CD4-positive, alpha-beta T cell (primary cell): ENCODE measurements around the gene KRTAP13-4. TPM values are rescaled to one million over a fixed set of nuclear protein-coding genes. Genes with fewer than 3 reads are reported as not detected.

Source experiments
- ATAC-seq: fragments of 200-7000 bp; cut with Tn5 transposase; one replicate; pipeline ENCODE4 v1.10.0; 2022; ENCODE audit warnings: mild to moderate bottlenecking; ENCODE audit not compliant: poor library complexity
- CTCF ChIA-PET: fragments of 350-600 bp; sonication (Branson Sonifier 250); formaldehyde crosslinking; loops from one replicate; lab custom pipeline; 2021; ENCODE audit warnings: antibody characterized with exemption, inconsistent platforms; lab: Charles Lee
- POLR2A ChIA-PET: fragments of 350-600 bp; sonication (Branson Sonifier 250); formaldehyde crosslinking; loops from one replicate; lab custom pipeline; 2021; ENCODE audit warnings: antibody characterized with exemption, inconsistent platforms; lab: Charles Lee
- DNase-seq, 14 experiments: peaks; one replicate each; pipeline ENCODE4 v3.0.0-alpha.2; 2013 to 2020; ENCODE audit warnings: mixed read lengths in 2 of 14
- H3K27ac ChIP-seq, 2 donors: one replicate each; pipeline versions ENCODE4 v1.5.1 to v1.7.0; 2013; ENCODE audit warnings: low read length in 2 of 2, low read depth in 1 of 2, mild to moderate bottlenecking in 1 of 2
- H3K27me3 ChIP-seq, 2 experiments: 1 replicate in 1 of 2; 2 replicates in 1 of 2; pipeline versions ENCODE4 v1.6.1 to v1.7.0; 2013; ENCODE audit warnings: low read length in 2 of 2, control low read depth in 1 of 2, mild to moderate bottlenecking in 1 of 2, moderate library complexity in 1 of 2; ENCODE audit not compliant: insufficient read depth in 2 of 2, control insufficient read depth in 1 of 2
- H3K36me3 ChIP-seq: one replicate; pipeline ENCODE4 v1.6.1; 2013; ENCODE audit warnings: low read length, control low read depth; ENCODE audit not compliant: insufficient read depth
- H3K4me1 ChIP-seq: one replicate; pipeline ENCODE4 v1.6.1; 2013; ENCODE audit warnings: low read length, control low read depth; ENCODE audit not compliant: insufficient read depth
- H3K4me3 ChIP-seq: one replicate; pipeline ENCODE4 v1.5.1; 2013; ENCODE audit warnings: mild to moderate bottlenecking, low read length, moderate library complexity
- H3K9me3 ChIP-seq, 2 experiments: 1 replicate in 1 of 2; 2 replicates in 1 of 2; pipeline versions ENCODE4 v1.6.1 to v1.7.0; 2013; ENCODE audit warnings: low read length in 2 of 2, mild to moderate bottlenecking in 2 of 2, control low read depth in 1 of 2, moderate library complexity in 1 of 2; ENCODE audit not compliant: control insufficient read depth in 1 of 2, insufficient read depth in 1 of 2
- H3K27ac Mint-ChIP-seq: one replicate; pipeline ENCODE4 v1.8.0; 2020; ENCODE audit warnings: mixed read lengths
- H3K27me3 Mint-ChIP-seq: one replicate; pipeline ENCODE4 v1.8.0; 2021; ENCODE audit warnings: mixed read lengths
- H3K36me3 Mint-ChIP-seq: one replicate; pipeline ENCODE4 v1.8.0; 2021; ENCODE audit warnings: low read depth, mixed read lengths
- H3K4me1 Mint-ChIP-seq: one replicate; pipeline ENCODE4 v1.8.0; 2021; ENCODE audit warnings: low read depth, mixed read lengths
- H3K4me3 Mint-ChIP-seq: one replicate; pipeline ENCODE4 v1.8.0; 2020; ENCODE audit warnings: mild to moderate bottlenecking, mixed read lengths
- H3K9me3 Mint-ChIP-seq: one replicate; pipeline ENCODE4 v1.8.0; 2020; ENCODE audit warnings: mixed read lengths
- intact Hi-C, 2 experiments: fragments of 100-400 bp; cut with DNase I in 1 of 2; cut with micrococcal nuclease in 1 of 2; formaldehyde crosslinking; loops; one replicate each; pipeline versions ENCODE4 v1.15.1 to v1.9.0; 2023 to 2025; cut with DNase I, micrococcal nuclease
- polyA plus RNA-seq, 2 donors: library from polyadenylated mRNA; unstranded; fragments of 120-200 nt; gene quantifications; one replicate each; pipeline ENCODE4 v1.2.1, GENCODE V29; 2013
- total RNA-seq, 174 experiments: library from RNA in 2 of 174; stranded (reverse) in 2 of 174; gene quantifications; one replicate each; pipeline ENCODE4 v1.2.3 and lab custom pipeline; 2021 to 2026
- TF ChIP-seq, protein P1 (sequence below): fragments of 200-600 bp; IDR thresholded peaks from one replicate; pipeline ENCODE4 v1.8.0; 2022; ENCODE audit warnings: antibody characterized with exemption, mild to moderate bottlenecking

KRTAP13-4 gene
- not detected for total RNA-seq
- polyA plus RNA-seq (2013, experiment 1 of 2), result not detected
- polyA plus RNA-seq (2013, experiment 2 of 2), result not detected
- 0 to 0.08 (median 0) reads per million in 172 experiments for total RNA-seq (lab: John Stamatoyannopoulos, UW)

DNA sequence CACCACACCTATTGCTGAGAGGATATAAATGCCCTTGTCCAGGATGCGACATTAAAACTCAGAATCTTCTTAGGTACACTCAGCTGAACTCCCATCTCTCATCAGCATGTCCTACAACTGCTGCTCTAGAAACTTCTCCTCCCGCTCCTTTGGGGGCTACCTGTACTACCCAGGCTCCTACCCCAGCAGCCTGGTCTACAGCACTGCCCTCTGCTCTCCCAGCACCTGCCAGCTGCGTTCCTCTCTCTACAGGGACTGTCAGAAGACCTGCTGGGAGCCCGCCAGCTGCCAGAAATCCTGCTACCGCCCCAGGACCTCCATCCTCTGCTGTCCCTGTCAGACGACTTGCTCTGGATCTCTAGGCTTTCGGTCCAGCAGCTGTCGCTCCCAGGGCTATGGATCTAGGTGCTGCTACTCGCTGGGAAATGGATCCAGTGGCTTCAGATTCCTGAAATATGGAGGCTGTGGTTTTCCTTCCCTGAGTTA lies at the start of gene KRTAP13-4:
Gene KRTAP13-4 (plus strand): TSS at position 51 of the 486 bp plus-strand sequence. CDS start 56 bp downstream, at position 107.
- Histone ChIP-seq H3K27me3 (peaks cover 0 to 4% of the 10 kb centered on the region in 2 experiments), H3K4me3 (no peak within 1 kb of the TSS), H3K36me3 (no peaks in the 10 kb centered on the region), H3K9me3 (peaks cover 0 to 4% of the 10 kb centered on the region in 2 experiments), H3K27ac (no peak within 1 kb of the TSS), H3K4me1 (no peaks in the 10 kb centered on the region)
- Mint-ChIP-seq H3K9me3 (no peaks in the 10 kb centered on the region), H3K4me3 (no peak within 1 kb of the TSS), H3K27ac (no peak within 1 kb of the TSS), H3K27me3 (peaks cover 8% of the 10 kb centered on the region), H3K4me1 (no peaks in the 10 kb centered on the region), H3K36me3 (no peaks in the 10 kb centered on the region)
- ChIA-PET POLR2A (no interaction called here), CTCF (no interaction called here)
- DNase-seq (no peak), ATAC-seq (no peak)
- intact Hi-C loops, result no loop called here
- TF ChIP-seq, protein P1, sequence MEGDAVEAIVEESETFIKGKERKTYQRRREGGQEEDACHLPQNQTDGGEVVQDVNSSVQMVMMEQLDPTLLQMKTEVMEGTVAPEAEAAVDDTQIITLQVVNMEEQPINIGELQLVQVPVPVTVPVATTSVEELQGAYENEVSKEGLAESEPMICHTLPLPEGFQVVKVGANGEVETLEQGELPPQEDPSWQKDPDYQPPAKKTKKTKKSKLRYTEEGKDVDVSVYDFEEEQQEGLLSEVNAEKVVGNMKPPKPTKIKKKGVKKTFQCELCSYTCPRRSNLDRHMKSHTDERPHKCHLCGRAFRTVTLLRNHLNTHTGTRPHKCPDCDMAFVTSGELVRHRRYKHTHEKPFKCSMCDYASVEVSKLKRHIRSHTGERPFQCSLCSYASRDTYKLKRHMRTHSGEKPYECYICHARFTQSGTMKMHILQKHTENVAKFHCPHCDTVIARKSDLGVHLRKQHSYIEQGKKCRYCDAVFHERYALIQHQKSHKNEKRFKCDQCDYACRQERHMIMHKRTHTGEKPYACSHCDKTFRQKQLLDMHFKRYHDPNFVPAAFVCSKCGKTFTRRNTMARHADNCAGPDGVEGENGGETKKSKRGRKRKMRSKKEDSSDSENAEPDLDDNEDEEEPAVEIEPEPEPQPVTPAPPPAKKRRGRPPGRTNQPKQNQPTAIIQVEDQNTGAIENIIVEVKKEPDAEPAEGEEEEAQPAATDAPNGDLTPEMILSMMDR, result no peak

- no peak overlapping the region for H3K4me3 Mint-ChIP-seq
- ChIA-PET CTCF (no interaction called here), POLR2A (no interaction called here)
- DNase-seq (no peak), ATAC-seq (no peak)
- H3K9me3 ChIP-seq, result no peaks in the 10 kb centered on the region
- no peaks in the 10 kb centered on the region for H3K27me3 ChIP-seq
- no peaks in the 10 kb centered on the region for H3K36me3 ChIP-seq
- intact Hi-C loops, result no loop called here
- peaks cover 16% of the 10 kb centered on the region for H3K27me3 Mint-ChIP-seq
- no peak overlapping the region for H3K27ac ChIP-seq
- TF ChIP-seq, protein P1, result no peak
- no peak overlapping the region for H3K4me3 ChIP-seq
- H3K9me3 Mint-ChIP-seq, result no peaks in the 10 kb centered on the region
- no peaks in the 10 kb centered on the region for H3K4me1 ChIP-seq
- no peaks in the 10 kb centered on the region for H3K4me1 Mint-ChIP-seq
- no peak overlapping the region for H3K27ac Mint-ChIP-seq
- no peaks in the 10 kb centered on the region for H3K36me3 Mint-ChIP-seq
Measured at GRCh38 chr21:30382201-30382600, 47.8 kb upstream of the KRTAP13-4 start.

GRCh38 chr21:30391492-30392025 lies 38.5 kb upstream of the KRTAP13-4 start:
- Histone ChIP-seq H3K9me3 (peaks cover 4% of the 10 kb centered on the region in 2 experiments), H3K27me3 (no peaks in the 10 kb centered on the region), H3K4me1 (no peaks in the 10 kb centered on the region), H3K4me3 (no peak overlapping the region), H3K27ac (no peak overlapping the region), H3K36me3 (no peaks in the 10 kb centered on the region)
- H3K27ac Mint-ChIP-seq, result no peak overlapping the region
- CTCF ChIA-PET, result interaction anchor here (1.0 kb wide), 1 partner anchor 19 kb away, joined by 3 read pairs; no protein-coding TSS in a partner anchor
- intact Hi-C loops, result no loop called here
- peaks cover 7% of the 10 kb centered on the region for H3K9me3 Mint-ChIP-seq
- POLR2A ChIA-PET, result no interaction called here
- H3K4me1 Mint-ChIP-seq, result no peaks in the 10 kb centered on the region
- no peak for DNase-seq
- no peaks in the 10 kb centered on the region for H3K36me3 Mint-ChIP-seq
- no peak for ATAC-seq
- TF ChIP-seq, protein P1, result no peak
- peaks cover 8% of the 10 kb centered on the region for H3K27me3 Mint-ChIP-seq
- no peak overlapping the region for H3K4me3 Mint-ChIP-seq
